ENCODE measurements around the gene NFAM1. TPM values are rescaled to one million over a fixed set of nuclear protein-coding genes. Genes with fewer than 3 reads are reported as not detected.

Gene NFAM1
- total and polyA plus RNA-seq, 4 donors: 0.36 to 3.8 (median 2.6) TPM

- Histone ChIP-seq H3K27ac (ENCODE audit: low read depth in 1 of 2, low read length in 2 of 2) (peak overlapping the region in 1 of 2 donors; percentile 13), H3K36me3 (ENCODE audit: control insufficient read depth in 4 of 4, insufficient read depth in 3 of 4, low read depth in 1 of 4, low read length in 3 of 4) (no peaks in the 10 kb centered on the region), H3K4me1 (ENCODE audit: control insufficient read depth in 4 of 4, insufficient read depth in 4 of 4, low read length in 3 of 4) (peaks cover 0 to 8% (median 3%) of the 10 kb centered on the region in 4 donors), H3K9ac (ENCODE audit: low read depth in 1 of 2, low read length in 2 of 2) (no peak overlapping the region), H3K27me3 (ENCODE audit: control insufficient read depth in 4 of 4, insufficient read depth in 4 of 4, low read length in 3 of 4) (no peaks in the 10 kb centered on the region), H3K4me3 (ENCODE audit: low read depth in 1 of 3, low read length in 3 of 3) (no peak overlapping the region), H3K9me3 (ENCODE audit: control insufficient read depth in 4 of 4, low read length in 3 of 4) (no peaks in the 10 kb centered on the region)
- TF ChIP-seq GABPA (IDR thresholded peaks at IDR 0.05 in 1 of 2, conservative IDR thresholded peaks at IDR 0.05 in 1 of 2): no peak
- TF ChIP-seq JUND (IDR thresholded peaks at IDR 0.05): no peak
- TF ChIP-seq SP1 (IDR thresholded peaks at IDR 0.05): no peak
- TF ChIP-seq TAF1 (conservative IDR thresholded peaks at IDR 0.05): no peak
- no peak for TF ChIP-seq FOXA2 (IDR thresholded peaks at IDR 0.05)
- WGBS: 76% methylated on average over 7 of the region's 7 CpGs
- DNase-seq (ENCODE audit: low spot score): no peak
These were observed 4.2 kb upstream of the NFAM1 start for GRCh38 chr22:42436404-42436803.

GRCh38 chr22:42434748-42435425 lies 2.7 kb upstream of the NFAM1 start:
- Histone ChIP-seq H3K4me1 (ENCODE audit: control insufficient read depth in 4 of 4, insufficient read depth in 4 of 4, low read length in 3 of 4) (peaks cover 0 to 8% (median 3%) of the 10 kb centered on the region in 4 donors), H3K9ac (ENCODE audit: low read depth in 1 of 2, low read length in 2 of 2) (no peak overlapping the region), H3K27me3 (ENCODE audit: control insufficient read depth in 4 of 4, insufficient read depth in 4 of 4, low read length in 3 of 4) (no peaks in the 10 kb centered on the region), H3K27ac (ENCODE audit: low read depth in 1 of 2, low read length in 2 of 2) (no peak overlapping the region), H3K9me3 (ENCODE audit: control insufficient read depth in 4 of 4, low read length in 3 of 4) (no peaks in the 10 kb centered on the region), H3K36me3 (ENCODE audit: control insufficient read depth in 4 of 4, insufficient read depth in 3 of 4, low read depth in 1 of 4, low read length in 3 of 4) (no peaks in the 10 kb centered on the region), H3K4me3 (ENCODE audit: low read depth in 1 of 3, low read length in 3 of 3) (no peak overlapping the region)
- TF ChIP-seq RXRA (IDR thresholded peaks at IDR 0.05) (no peak), RAD21 (IDR thresholded peaks at IDR 0.05) (no peak), FOXA1 (IDR thresholded peaks at IDR 0.05) (no peak)
- WGBS: 89% methylated on average over 14 of the region's 14 CpGs
- DNase-seq (ENCODE audit: low spot score): no peak

GRCh38 chr22:42433754-42434682 lies 1.8 kb upstream of the NFAM1 start:
- 81% methylated on average over 27 of the region's 27 CpGs for WGBS
- TF ChIP-seq RAD21 (IDR thresholded peaks at IDR 0.05) (no peak), ATF3 (IDR thresholded peaks at IDR 0.05) (no peak), SP1 (IDR thresholded peaks at IDR 0.05) (no peak), JUND (IDR thresholded peaks at IDR 0.05) (no peak), GABPA (IDR thresholded peaks at IDR 0.05 in 1 of 2, conservative IDR thresholded peaks at IDR 0.05 in 1 of 2) (no peak), MAX (IDR thresholded peaks at IDR 0.05) (no peak), FOXA2 (IDR thresholded peaks at IDR 0.05) (no peak), REST (IDR thresholded peaks at IDR 0.05) (no peak), EGR1 (IDR thresholded peaks at IDR 0.05; ENCODE audit: low read depth in 2 of 2) (no peak), HNF4G (IDR thresholded peaks at IDR 0.05) (no peak), TAF1 (conservative IDR thresholded peaks at IDR 0.05) (no peak), NR2F2 (IDR thresholded peaks at IDR 0.05) (no peak), ZBTB33 (IDR thresholded peaks at IDR 0.05) (no peak), YY1 (IDR thresholded peaks at IDR 0.05) (no peak), FOXA1 (IDR thresholded peaks at IDR 0.05) (no peak), CTCF (IDR thresholded peaks at IDR 0.05; ENCODE audit: low read depth, low read length, missing input control) (no peak), RXRA (IDR thresholded peaks at IDR 0.05) (no peak), HNF4A (conservative IDR thresholded peaks at IDR 0.05) (no peak)
- Histone ChIP-seq H3K4me1 (ENCODE audit: control insufficient read depth in 4 of 4, insufficient read depth in 4 of 4, low read length in 3 of 4) (peaks cover 0 to 8% (median 3%) of the 10 kb centered on the region in 4 donors), H3K27me3 (ENCODE audit: control insufficient read depth in 4 of 4, insufficient read depth in 4 of 4, low read length in 3 of 4) (no peaks in the 10 kb centered on the region), H3K9me3 (ENCODE audit: control insufficient read depth in 4 of 4, low read length in 3 of 4) (no peaks in the 10 kb centered on the region), H3K9ac (ENCODE audit: low read depth in 1 of 2, low read length in 2 of 2) (no peak overlapping the region), H3K4me3 (ENCODE audit: low read depth in 1 of 3, low read length in 3 of 3) (no peak overlapping the region), H3K27ac (ENCODE audit: low read depth in 1 of 2, low read length in 2 of 2) (no peak overlapping the region), H3K36me3 (ENCODE audit: control insufficient read depth in 4 of 4, insufficient read depth in 3 of 4, low read depth in 1 of 4, low read length in 3 of 4) (no peaks in the 10 kb centered on the region)
- no peak for DNase-seq (ENCODE audit: low spot score)

Data from liver (tissue), 9 donors.